OCI-LY7 (cell line): ENCODE measurements around the gene CIB2. TPM values are rescaled to one million over a fixed set of nuclear protein-coding genes. Genes with fewer than 3 reads are reported as not detected.
A peak's percentile ranks its signal among the peaks of the same experiment; 100 is the strongest.

Experiments
- BruUV-seq: library from RNA; stranded (reverse); fragments of 400-500 nt; replicated peaks from 2 replicates; lab custom pipeline; 2021; lab: Mats Ljungman, UMichigan
- CTCF ChIA-PET: fragments of 300-600 bp; sonication (Branson Sonifier 250); formaldehyde crosslinking; loops from one replicate; lab custom pipeline; 2022; ENCODE audit warnings: antibody characterized with exemption; ENCODE audit not compliant: unreplicated experiment; lab: Charles Lee
- POLR2A ChIA-PET: fragments of 300-600 bp; sonication (Branson Sonifier 250); formaldehyde crosslinking; loops from one replicate; lab custom pipeline; 2022; ENCODE audit warnings: antibody characterized with exemption; lab: Charles Lee
- DNase-seq: peaks from one replicate; pipeline ENCODE4 v3.0.0-alpha.2; 2015; ENCODE audit warnings: low spot score
- H2AFZ ChIP-seq: fragments of 200-600 bp; sonication (generic), shearing (Covaris generic); 2 replicates; pipeline ENCODE4 v1.6.1; 2014; ENCODE audit warnings: mild to moderate bottlenecking, antibody characterized with exemption, low read length, moderate library complexity
- H3K27ac ChIP-seq: fragments of 200-600 bp; sonication (generic); 2 replicates; pipeline ENCODE4 v1.5.1; 2014; ENCODE audit warnings: mixed run types, low read depth, mild to moderate bottlenecking, moderate library complexity, low read length, inconsistent platforms; ENCODE audit not compliant: poor library complexity, severe bottlenecking
- H3K36me3 ChIP-seq: fragments of 200-600 bp; sonication (generic); 2 replicates; pipeline ENCODE4 v1.6.1; 2014; ENCODE audit warnings: mild to moderate bottlenecking, antibody characterized with exemption, low read length, moderate library complexity, mixed read lengths; ENCODE audit not compliant: insufficient read depth
- H3K4me1 ChIP-seq: fragments of 200-600 bp; sonication (generic); 2 replicates; pipeline ENCODE4 v1.5.1; 2014; ENCODE audit warnings: mild to moderate bottlenecking, low read length; ENCODE audit not compliant: insufficient read depth, poor library complexity, severe bottlenecking
- H3K4me2 ChIP-seq: fragments of 200-600 bp; sonication (generic); 2 replicates; pipeline ENCODE4 v1.6.1; 2014; ENCODE audit warnings: mild to moderate bottlenecking, low read length
- H3K4me3 ChIP-seq: fragments of 200-600 bp; sonication (generic); 2 replicates; pipeline ENCODE4 v1.5.1; 2014; ENCODE audit warnings: mild to moderate bottlenecking, low read depth, low read length; ENCODE audit not compliant: poor library complexity, severe bottlenecking
- H3K79me2 ChIP-seq: fragments of 200-600 bp; sonication (generic); 2 replicates; pipeline ENCODE4 v1.6.1; 2016; ENCODE audit warnings: low read depth, mild to moderate bottlenecking, low read length, moderate library complexity, mixed read lengths; ENCODE audit not compliant: insufficient read depth
- H3K9me2 ChIP-seq: fragments of 200-600 bp; sonication (generic); 2 replicates; pipeline ENCODE4 v1.6.1; 2016; ENCODE audit warnings: mild to moderate bottlenecking, low read length, mixed read lengths; ENCODE audit not compliant: insufficient read depth
- H3K9me3 ChIP-seq: fragments of 200-600 bp; sonication (generic); 2 replicates; pipeline ENCODE4 v1.6.1; 2014; ENCODE audit warnings: mild to moderate bottlenecking, mixed run types, low read length, mixed read lengths
- H4K20me1 ChIP-seq: fragments of 200-600 bp; sonication (generic); 2 replicates; pipeline ENCODE4 v1.6.1; 2014; ENCODE audit warnings: mild to moderate bottlenecking, antibody characterized with exemption, low read length, moderate library complexity, mixed read lengths; ENCODE audit not compliant: insufficient read depth
- CTCF ChIP-seq: fragments of 200-600 bp; sonication (generic); conservative IDR thresholded peaks from 2 replicates; pipeline ENCODE4 v1.5.1; 2014; ENCODE audit warnings: mild to moderate bottlenecking, antibody characterized with exemption, low read length, moderate library complexity, mixed read lengths
- EZH2phosphoT487 ChIP-seq: fragments of 200-600 bp; sonication (generic); IDR thresholded peaks from 2 replicates; pipeline ENCODE4 v1.6.1; 2018; ENCODE audit warnings: low read depth, borderline replicate concordance, mild to moderate bottlenecking, mixed run types, antibody characterized with exemption, low read length, moderate library complexity, mixed read lengths
- intact Hi-C: fragments of 100-400 bp; cut with micrococcal nuclease; formaldehyde crosslinking; loops from one replicate; pipeline ENCODE4 v1.10.0; 2022; ENCODE audit not compliant: unreplicated experiment
- total RNA-seq, 2 experiments: library from RNA; depleted of rRNA in 1 of 2; stranded (reverse); fragments of >200 nt in 1 of 2; shearing (Covaris generic) in 1 of 2; gene quantifications; 2 replicates each; pipeline ENCODE4 v1.2.3, GENCODE V29; 2014 to 2022

The CIB2 gene
- total RNA-seq, 2 experiments from 2014 or later = 0.36 to 5.0 TPM

DNA sequence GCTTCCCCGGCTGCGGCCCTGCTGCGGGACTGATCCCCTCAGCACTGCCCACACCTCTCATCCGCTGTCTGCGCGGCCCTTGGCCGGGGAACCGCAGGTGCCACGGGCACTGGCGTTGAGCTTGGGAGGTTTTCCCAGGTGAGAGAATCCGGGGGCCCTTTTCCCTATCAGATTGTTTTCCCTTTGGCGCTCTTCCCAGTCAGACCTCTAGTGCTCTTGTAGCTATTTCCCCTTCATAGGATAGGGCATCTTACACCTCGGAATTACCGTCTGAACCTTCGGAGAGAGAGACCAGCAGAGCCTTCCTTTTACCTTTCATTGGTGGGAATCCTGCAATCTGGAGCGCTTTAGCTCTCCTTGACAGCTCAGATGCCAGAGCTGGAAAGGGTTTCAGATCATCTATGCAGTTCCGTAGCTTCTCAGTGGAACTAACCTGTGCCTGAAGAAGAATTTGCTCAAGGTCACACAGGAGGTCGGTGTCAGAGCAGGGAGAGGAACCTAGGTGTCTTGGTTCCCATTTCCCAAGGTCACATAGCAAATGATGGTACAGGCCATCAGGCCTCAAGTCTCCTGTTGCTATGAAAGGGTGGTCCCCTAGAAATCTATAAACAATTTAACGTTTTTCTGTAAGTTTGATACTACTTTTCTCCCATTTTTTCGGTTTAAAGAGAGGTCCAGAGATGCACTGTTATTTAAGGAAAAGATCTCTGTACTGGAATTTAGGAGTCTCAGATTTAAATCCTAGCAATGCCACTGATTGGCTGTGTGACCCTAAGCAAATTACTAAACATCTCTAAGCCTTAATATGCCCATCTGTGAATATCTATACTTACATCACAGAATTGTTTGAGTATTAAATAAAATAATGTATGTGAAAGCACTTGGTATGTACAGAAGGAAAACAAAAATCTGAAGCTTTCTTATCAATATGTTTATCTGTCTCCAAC is 18.8 kb upstream of the CIB2 start:
- peak; percentile 44 for DNase-seq
- Histone ChIP-seq H4K20me1 (peaks cover 8% of the 10 kb centered on the region; the same call in 1 of the 2 replicates), H3K9me3 (no peaks in the 10 kb centered on the region), H3K36me3 (peaks cover 28% of the 10 kb centered on the region), H3K79me2 (peaks cover 61% of the 10 kb centered on the region), H3K4me1 (peaks cover 40% of the 10 kb centered on the region), H3K9me2 (no peaks in the 10 kb centered on the region), H3K4me3 (peak overlapping the region; percentile 88), H2AFZ (no peak overlapping the region), H3K4me2 (peak overlapping the region; percentile 89), H3K27ac (peak overlapping the region; percentile 34)
- intact Hi-C loops = loop anchor here (1.0 to 2.0 kb wide), 2 partner anchors 19 to 21 kb away; partner anchors contain the start of gene CIB2
- POLR2A ChIA-PET = interaction anchor here (0.6 to 1.2 kb wide), 2 partner anchors 24 to 182 kb away, joined by 3 to 5 read pairs; no protein-coding TSS in a partner anchor
- TF ChIP-seq CTCF (no peak), EZH2phosphoT487 (no peak)
- BruUV-seq = no TSS peak
- CTCF ChIA-PET = interaction anchor here (0.5 to 0.6 kb wide), 2 partner anchors 17 to 45 kb away, joined by 3 read pairs; no protein-coding TSS in a partner anchor

GRCh38 chr15:78149068-78149804 is 18.0 kb upstream of the CIB2 start, which contains the start of gene IDH3A:
Gene IDH3A (plus strand): TSS chr15:78149362. CDS start chr15:78149404, 42 bp downstream.
- Histone ChIP-seq H3K4me3 (peak within 1 kb of the TSS; percentile 88), H3K9me2 (no peaks in the 10 kb centered on the region), H3K9me3 (no peaks in the 10 kb centered on the region), H2AFZ (peak within 1 kb of the TSS; percentile 45; the same call in 1 of the 2 replicates), H3K79me2 (peaks cover 53% of the 10 kb centered on the region), H3K4me2 (peak within 1 kb of the TSS; percentile 89), H4K20me1 (peaks cover 8% of the 10 kb centered on the region; the same call in 1 of the 2 replicates), H3K4me1 (peaks cover 34% of the 10 kb centered on the region), H3K36me3 (peaks cover 20% of the 10 kb centered on the region), H3K27ac (peak within 1 kb of the TSS; percentile 34)
- intact Hi-C loops = loop anchor here (1.0 to 2.0 kb wide), 2 partner anchors 18 to 22 kb away; partner anchors contain the start of gene CIB2
- no TSS peak for BruUV-seq
- ChIA-PET CTCF (interaction anchor here (0.5 to 0.8 kb wide), 2 partner anchors 41 to 46 kb away, joined by 3 read pairs; no protein-coding TSS in a partner anchor), POLR2A (interaction anchor here (0.7 to 1.2 kb wide), 5 partner anchors 23 to 675 kb away, joined by 3 to 7 read pairs (median 4); no protein-coding TSS in a partner anchor)
- TF ChIP-seq EZH2phosphoT487 (no peak), CTCF (no peak)
- DNase-seq = peak; percentile 97
